ENCODE measurements around the gene SRSF2. TPM values are rescaled to one million over a fixed set of nuclear protein-coding genes. Genes with fewer than 3 reads are reported as not detected.
A peak's percentile ranks its signal among the peaks of the same experiment; 100 is the strongest.

SRSF2 gene
- total and polyA plus RNA-seq, 9 donors, result 126 to 245 (median 166) TPM

- no peak for TF ChIP-seq EP300 (IDR thresholded peaks at IDR 0.05)
- TF ChIP-seq POLR2A (IDR thresholded peaks at IDR 0.05), result no peak
- no peak for TF ChIP-seq CTCF (IDR thresholded peaks at IDR 0.05)
- WGBS, 3 donors, result 89 to 93% (median 89%) methylated on average over 7 of the region's 7 CpGs
- intact Hi-C loops (cut with DNase I), result loop anchor here in 1 of 4 donors (5.0 to 10.0 kb wide), 2 partner anchors 38 to 160 kb away; no protein-coding TSS in a partner anchor
- peak in 2 of 5 donors; percentile 29 to 47 for DNase-seq
- H3K27me3 ChIP-seq, result no peaks in the 10 kb centered on the region
- no peak overlapping the region for H3K27ac ChIP-seq
- H3K9me3 ChIP-seq, result no peaks in the 10 kb centered on the region
- H3K4me3 ChIP-seq, result no peak overlapping the region
- H3K36me3 ChIP-seq, result no peaks in the 10 kb centered on the region
- peaks cover 36% of the 10 kb centered on the region for H3K4me1 ChIP-seq (ENCODE audit: insufficient read depth)
Measured at GRCh38 chr17:76684756-76685155, 52.4 kb downstream of the SRSF2 start.

MicroRNAs encoded within 50 kb of the gene (microRNA counts, 767-probe panel; counts per million panel counts)
- microRNA hsa-miR-636, result 530 counts per million, percentile 78 among the panel's probes with 10 or more counts

Small RNA genes within 50 kb of the gene (microRNA-seq; reads per million reads assigned to microRNA genes)
- 0 to 0.16 (median 0) reads per million in 3 donors for gene MIR636

Small RNA genes within 50 kb of the gene (small RNA-seq; reads per million reads assigned to genes)
- not detected for gene AC005837.3
- gene RF02271, result not detected
- gene RNU6-97P, result not detected
- not detected for gene RNY4P36

Other genes with a start within 250 kb of the SRSF2 start
- 10 to 100 TPM; 11.7 to 39.9 (median 26.1) TPM for gene RHBDF2, start 235.9 kb downstream of the SRSF2 start, total RNA-seq
- gene RHBDF2, start 235.9 kb downstream of the SRSF2 start, polyA plus RNA-seq, result 1 to 10 TPM; 3.3 to 8.8 TPM
- gene CYGB, start 199.6 kb downstream of the SRSF2 start, total RNA-seq, result 10 to 100 TPM in 2 of 7 donors, 1 to 10 TPM in 5; 3.9 to 35.7 (median 8.0) TPM
- gene CYGB, start 199.6 kb downstream of the SRSF2 start, polyA plus RNA-seq, result 10 to 100 TPM; 14.6 to 18.2 TPM
- 10 to 100 TPM in 1 of 7 donors, 1 to 10 TPM in 6; 2.3 to 12.2 (median 2.8) TPM for gene PRCD, start 197.3 kb downstream of the SRSF2 start, total RNA-seq
- 1 to 10 TPM; 1.5 to 7.0 TPM for gene PRCD, start 197.3 kb downstream of the SRSF2 start, polyA plus RNA-seq
- 10 to 100 TPM in 1 of 7 donors, 1 to 10 TPM in 6; 1.9 to 61.6 (median 4.9) TPM for gene ST6GALNAC2, start 151.5 kb downstream of the SRSF2 start, total RNA-seq
- 1 to 10 TPM; 1.4 to 5.0 TPM for gene ST6GALNAC2, start 151.5 kb downstream of the SRSF2 start, polyA plus RNA-seq
- gene ST6GALNAC1, start 93.6 kb downstream of the SRSF2 start, total RNA-seq, result 10 to 100 TPM in 1 of 7 donors, 1 to 10 TPM in 4, under 1 TPM in 2; 0.73 to 10.5 (median 3.7) TPM
- gene ST6GALNAC1, start 93.6 kb downstream of the SRSF2 start, polyA plus RNA-seq, result 1 to 10 TPM; 3.6 to 6.1 TPM
- 100 to 1,000 TPM; 107 to 210 (median 181) TPM for gene MXRA7, start 26.4 kb downstream of the SRSF2 start, total RNA-seq
- 100 to 1,000 TPM; 199 to 759 TPM for gene MXRA7, start 26.4 kb downstream of the SRSF2 start, polyA plus RNA-seq
- 10 to 100 TPM; 20.1 to 49.8 (median 38.1) TPM for gene JMJD6, start 10.7 kb downstream of the SRSF2 start, total RNA-seq
- 10 to 100 TPM; 19.5 to 28.2 TPM for gene JMJD6, start 10.7 kb downstream of the SRSF2 start, polyA plus RNA-seq
- 10 to 100 TPM; 20.9 to 36.6 (median 31.8) TPM for gene METTL23, start 10.5 kb downstream of the SRSF2 start, total RNA-seq
- gene METTL23, start 10.5 kb downstream of the SRSF2 start, polyA plus RNA-seq, result 10 to 100 TPM; 37.9 to 47.4 TPM
- 10 to 100 TPM; 16.1 to 26.2 (median 19.6) TPM for gene MFSD11, start 788 bp upstream of the SRSF2 start, total RNA-seq
- 10 to 100 TPM in 1 of 2 donors, 1 to 10 TPM in 1; 9.6 to 19.6 TPM for gene MFSD11, start 788 bp upstream of the SRSF2 start, polyA plus RNA-seq
- gene MGAT5B, start 131.1 kb upstream of the SRSF2 start, total RNA-seq, result 1 to 10 TPM in 3 of 7 donors, under 1 TPM in 4; 0.23 to 3.6 (median 0.92) TPM
- gene MGAT5B, start 131.1 kb upstream of the SRSF2 start, polyA plus RNA-seq, result under 1 TPM in 1 of 2 donors, not detected in 1; 0.61 TPM